CMK (cell line): ENCODE measurements around the gene WASF2.
"Not testable (repeated sequence)": the region's sequence is repeated elsewhere in the genome, so short reads cannot be mapped to it uniquely, and the experiment has no call there.

Experiments
- DNase-seq: peaks from one replicate; pipeline ENCODE4 v3.0.0-alpha.2; 2010; ENCODE audit warnings: low read depth

The WASF2 gene

DNA sequence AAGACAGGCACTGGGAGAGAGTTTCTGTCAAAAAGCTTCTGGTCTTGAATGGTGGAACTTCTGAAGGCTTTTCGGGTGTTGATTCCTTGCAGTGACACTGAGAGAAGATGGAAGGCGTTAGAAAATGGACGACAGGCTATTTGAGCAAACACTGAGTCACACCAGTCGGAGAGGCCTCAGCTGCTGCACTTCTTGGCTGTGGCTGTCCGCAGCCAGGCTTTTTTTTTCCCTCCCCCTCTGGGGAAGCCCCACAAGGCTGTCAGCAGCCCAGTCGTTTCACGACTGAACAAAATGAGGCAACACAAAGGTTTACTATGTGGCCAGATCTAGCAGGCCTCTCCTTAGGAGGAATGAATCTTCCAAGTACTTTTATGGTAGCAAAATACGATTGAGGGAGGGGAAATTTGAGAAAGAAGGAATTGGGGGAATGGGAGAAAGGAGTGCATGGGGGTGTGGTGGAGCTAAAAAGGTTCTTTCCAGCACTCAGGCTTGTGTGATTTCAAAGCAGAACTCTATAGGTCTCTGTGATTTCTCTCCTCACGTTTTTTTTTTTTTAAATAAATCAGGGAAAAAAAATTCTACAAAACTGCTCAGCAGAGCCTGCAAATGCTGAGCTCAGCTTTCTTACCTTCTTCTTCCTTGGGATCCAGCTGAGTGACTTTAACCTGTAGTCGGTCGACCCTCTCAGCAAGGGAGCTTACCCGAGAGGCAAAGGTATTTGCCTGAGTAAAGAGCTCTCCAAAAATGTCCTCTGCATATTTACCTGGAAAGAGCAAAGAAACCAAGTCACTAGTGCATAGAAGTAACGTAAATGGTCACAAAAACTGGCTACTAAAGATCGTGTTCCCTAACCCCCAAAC lies 71.4 kb downstream of the WASF2 start:
- DNase-seq, result no peak

GRCh38 chr1:27417713-27418112 lies 72.3 kb downstream of the WASF2 start:
- DNase-seq, result no peak

DNA sequence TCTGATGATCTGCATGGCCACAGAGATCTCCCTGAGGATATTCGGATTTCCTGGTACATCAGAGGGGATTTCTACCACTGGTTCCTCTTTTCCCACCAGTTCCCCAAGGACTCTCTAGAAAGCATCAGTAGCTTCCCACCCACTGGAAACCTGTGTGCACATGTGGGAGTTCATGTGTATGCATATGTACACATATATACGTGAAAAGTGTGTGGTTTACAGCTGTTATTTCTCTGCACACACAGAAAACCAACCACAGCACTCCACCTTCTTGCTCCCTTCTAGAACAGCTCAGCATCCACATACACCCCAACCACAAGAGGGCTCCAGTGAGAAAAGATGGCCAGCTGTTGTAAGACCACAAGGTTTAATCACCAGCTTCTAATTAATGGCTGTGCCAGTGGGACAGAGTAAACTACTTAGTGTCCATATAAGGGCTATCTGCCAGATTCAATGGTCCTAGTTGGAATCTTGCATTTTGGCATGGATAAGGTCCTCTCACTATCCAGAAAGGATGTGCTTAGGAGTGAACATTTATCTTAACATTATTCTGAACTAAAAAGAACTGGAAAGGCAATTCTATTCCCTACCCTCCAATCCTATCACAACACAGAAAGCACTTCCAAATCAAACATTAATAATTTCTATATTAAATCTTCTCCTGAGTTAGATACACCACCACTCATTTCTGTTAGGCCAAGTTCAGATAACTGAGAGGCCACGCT lies 73.4 kb downstream of the WASF2 start:
- peak; percentile 69 for DNase-seq

- DNase-seq, result no peak
These were observed 75.9 kb downstream of the WASF2 start for GRCh38 chr1:27414091-27414490.

GRCh38 chr1:27413004-27413403 lies 77.0 kb downstream of the WASF2 start:
- no peak for DNase-seq

GRCh38 chr1:27412502-27412901 lies 77.5 kb downstream of the WASF2 start:
- no peak for DNase-seq

- DNase-seq, result no peak
These were observed 79.3 kb downstream of the WASF2 start for GRCh38 chr1:27410709-27411108.

DNA sequence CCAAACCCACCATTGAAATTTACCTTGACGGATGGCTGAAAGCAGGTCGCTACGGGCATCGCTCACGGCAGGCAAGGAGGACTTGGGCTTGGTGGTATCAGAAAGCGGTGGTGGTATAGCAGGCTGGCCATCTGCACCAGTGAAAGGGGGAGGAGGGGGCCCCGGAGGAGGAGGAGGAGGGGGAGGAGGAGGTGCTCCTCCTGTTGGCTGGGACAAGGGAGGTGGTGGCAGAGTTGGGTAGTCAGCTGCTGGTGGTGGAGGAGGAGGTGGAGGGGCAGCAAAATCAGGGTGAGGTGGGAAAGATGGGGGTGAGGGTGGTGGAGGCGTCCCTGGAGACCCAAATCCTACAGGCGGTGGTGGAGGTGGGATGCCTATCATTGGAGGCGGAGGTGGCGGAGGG lies 80.3 kb downstream of the WASF2 start:
- no peak for DNase-seq

- no peak for DNase-seq
These were observed 81.8 kb downstream of the WASF2 start for GRCh38 chr1:27408151-27408550.

- DNase-seq, result not testable (repeated sequence)
These were observed 83.2 kb downstream of the WASF2 start for GRCh38 chr1:27406791-27407190.

- DNase-seq, result no peak
These were observed 83.6 kb downstream of the WASF2 start for GRCh38 chr1:27406362-27406680.

DNA sequence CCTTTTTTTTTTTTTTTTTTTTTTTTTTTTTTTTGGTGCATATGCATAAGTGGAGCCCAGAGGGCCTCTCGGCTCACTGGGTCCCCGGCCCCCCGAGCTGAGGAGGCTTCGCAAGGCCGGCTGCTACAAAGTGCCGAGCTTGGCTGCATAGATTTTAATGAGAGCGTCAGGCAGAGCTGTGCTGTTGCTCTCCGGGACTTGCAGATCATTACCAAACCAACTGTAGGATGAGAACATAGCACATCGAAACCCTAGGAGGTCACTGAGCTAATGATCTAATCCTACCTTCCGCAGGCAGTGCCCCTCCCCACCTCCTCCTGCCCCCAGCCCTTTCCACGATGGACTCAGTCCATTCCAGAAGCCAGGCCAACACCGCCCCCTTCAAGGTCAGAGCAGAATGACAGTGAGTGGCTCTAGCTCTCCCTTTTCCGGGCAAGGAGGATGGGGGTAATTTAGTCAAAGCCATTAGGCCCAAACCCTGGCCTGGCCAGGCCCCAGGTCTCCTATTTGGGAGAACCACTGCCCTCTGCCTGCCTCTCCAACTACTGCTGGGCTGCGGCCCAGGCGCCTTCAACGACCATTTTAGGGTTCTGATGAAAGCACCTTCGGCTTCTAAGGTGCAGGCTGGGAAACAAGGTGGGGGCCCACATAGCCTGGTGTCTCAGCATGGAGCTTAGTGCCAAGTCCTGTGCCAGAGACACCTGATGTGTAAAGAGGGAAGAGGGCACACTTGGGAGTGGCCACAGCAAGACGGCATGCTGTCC lies 84.2 kb downstream of the WASF2 start:
- not testable (repeated sequence) for DNase-seq

DNA sequence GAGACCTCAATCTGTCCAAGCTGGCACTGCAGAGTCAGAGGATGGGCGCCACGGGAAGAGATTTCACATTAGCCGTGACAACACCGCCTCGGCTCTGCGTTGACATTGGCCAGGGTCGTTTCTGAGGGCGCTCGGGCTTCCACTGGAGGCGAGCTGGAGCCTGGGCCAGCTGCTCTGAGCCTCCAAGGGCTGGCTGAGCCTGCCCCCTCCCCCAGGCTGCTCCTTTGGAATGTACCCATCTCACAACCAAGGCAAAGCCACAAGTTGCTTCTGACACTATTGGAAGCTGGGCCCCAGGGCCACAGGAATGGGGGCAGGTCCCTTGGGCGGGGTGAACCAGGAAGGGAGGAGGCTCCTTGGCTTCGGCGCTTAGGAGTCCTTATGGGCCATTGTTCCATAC lies 84.9 kb downstream of the WASF2 start:
- DNase-seq, result no peak

DNA sequence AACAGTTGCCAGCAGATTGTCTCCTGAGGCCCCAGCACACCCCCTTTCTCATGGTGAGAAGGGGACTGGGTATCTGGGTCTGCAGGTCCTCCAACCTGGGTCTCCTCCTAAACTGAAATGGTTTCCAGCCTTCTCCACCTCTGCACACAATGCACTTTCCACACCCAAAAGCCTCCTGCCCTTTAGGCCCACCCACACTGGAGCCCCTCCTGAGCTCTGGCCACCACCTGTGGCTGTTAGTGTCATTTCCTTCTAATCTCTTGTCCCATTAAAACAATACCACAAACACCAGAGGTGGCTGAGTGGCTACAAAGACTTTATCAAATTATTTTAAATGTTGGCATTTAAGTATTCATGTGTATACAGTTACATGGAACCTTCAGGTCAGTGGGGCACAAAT lies 86.0 kb downstream of the WASF2 start:
- no peak for DNase-seq

DNA sequence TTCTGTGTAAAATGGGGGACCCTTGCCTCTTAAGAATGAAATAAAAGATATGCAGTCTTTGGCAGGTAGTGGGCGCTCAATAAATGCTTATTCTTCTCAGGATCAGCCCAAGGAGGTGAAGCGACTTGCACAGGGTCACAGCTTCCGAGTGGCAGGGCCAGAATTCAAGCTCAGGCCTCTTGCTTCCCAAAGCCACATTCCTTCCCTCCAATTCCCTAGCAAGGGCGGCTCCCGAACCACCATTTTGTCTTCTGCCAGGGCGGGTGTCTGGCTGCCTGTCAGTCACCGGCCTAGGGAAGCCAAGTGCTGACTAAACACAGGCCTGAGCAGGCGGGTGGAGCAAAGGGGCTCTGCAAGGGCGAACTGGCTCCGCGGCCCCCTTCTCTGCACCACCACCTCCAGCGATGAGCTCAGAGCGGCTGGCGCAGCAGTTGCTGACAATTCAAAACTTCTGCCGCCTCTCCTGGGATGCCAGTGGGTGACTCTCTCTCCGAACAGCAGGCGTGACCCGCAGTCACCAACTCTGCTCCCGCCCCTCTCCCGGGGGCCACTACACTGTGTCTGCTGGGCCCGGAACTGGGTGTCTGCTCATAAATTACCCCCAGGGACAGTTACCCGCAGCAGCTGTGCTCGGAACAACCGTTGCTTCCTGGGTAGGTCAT lies 86.8 kb downstream of the WASF2 start:
- no peak for DNase-seq

DNA sequence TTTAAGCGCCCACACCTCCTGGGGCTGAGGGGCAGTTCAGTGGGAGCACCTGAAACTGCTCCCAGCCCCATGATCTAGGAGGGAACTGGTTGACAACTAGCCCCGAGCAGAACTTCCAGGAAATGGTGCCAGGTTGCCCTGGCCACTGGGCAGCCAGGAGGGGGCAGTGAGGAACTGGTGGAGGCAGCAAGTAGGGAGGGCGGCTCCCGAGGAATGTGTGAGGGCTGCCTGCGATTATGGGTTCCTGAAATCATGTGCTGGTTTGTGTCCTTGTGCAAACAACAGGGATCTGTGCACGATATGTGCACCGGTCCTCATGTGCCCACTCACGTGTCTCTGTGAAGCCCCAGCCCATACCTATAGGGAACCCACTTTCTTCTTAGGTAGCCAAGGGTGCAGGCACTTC lies 87.6 kb downstream of the WASF2 start:
- no peak for DNase-seq

DNA sequence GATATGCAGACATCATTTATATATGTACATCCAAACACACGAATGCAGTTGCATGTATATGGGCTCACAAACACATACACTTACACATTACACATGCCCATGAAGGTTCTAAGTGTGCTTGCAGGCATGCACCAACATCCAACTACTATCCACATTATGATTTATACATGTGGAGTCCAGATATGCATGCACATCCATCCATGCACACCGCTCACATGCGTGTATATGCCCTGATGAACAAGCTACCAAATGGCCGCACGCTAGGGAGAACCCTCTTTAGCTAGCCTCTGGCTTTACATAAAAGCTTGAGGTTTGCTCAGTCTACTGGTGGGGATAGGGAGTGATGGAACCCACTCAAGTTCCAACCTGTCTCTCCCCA lies 89.0 kb downstream of the WASF2 start:
- no peak for DNase-seq

- no peak for DNase-seq
These were observed 89.6 kb downstream of the WASF2 start for GRCh38 chr1:27400082-27400962.

DNA sequence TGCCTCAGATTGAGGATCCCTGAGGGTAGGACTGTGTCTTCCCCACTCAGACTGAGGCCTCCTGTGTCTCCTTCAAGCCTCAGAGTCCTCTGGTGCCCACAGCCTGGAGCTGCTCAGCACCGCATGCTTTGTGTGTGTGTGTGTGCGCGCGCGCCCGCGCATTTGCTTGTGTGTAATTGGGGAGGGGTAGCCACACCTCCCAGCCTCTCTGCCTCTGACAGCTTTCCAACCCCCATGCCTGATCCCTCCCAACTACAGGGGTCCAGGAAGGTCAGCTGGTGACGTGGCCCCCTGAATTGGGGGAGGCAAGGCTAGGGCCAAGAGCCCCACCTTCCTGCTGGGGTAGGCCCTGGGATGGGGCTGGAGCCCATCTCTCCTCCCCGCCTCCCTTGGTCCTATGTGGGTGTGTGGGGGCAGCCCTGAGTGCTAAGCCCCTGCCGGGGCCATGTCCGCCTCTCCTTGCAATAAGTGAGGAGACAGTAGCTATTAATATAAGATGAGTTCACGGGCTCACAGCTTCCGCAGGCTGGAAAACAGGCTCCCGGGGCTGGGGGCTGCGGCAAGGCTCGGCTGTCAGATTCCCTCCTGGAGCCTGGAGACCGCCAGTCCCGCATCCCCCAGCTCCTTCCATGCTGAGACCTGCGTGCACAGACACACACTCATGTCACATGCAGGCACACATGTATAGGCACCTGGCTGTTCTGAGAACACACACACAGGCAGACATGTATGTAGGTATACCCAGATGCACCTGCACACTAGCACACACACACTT lies 90.5 kb downstream of the WASF2 start:
- DNase-seq, result no peak

- no peak for DNase-seq
These were observed 91.4 kb downstream of the WASF2 start for GRCh38 chr1:27398405-27399149.
